Transverse colon (tissue), 4 donors: Measurements from ENCODE around the gene ATF3. TPM values are rescaled to one million over a fixed set of nuclear protein-coding genes. Genes with fewer than 3 reads are reported as not detected.

Experiments
- DNase-seq: peaks from one replicate; pipeline ENCODE4 v3.0.0-alpha.2; 2019
- H3K27ac ChIP-seq, 4 donors: fragments of 200-600 bp; sonication (generic); 2 replicates each; pipeline ENCODE4 v1.5.1; 2016 to 2018; ENCODE audit warnings: inconsistent platforms in 4 of 4
- H3K27me3 ChIP-seq: fragments of 200-600 bp; sonication (generic); 2 replicates; pipeline ENCODE4 v1.5.1; 2017; ENCODE audit warnings: inconsistent platforms
- H3K36me3 ChIP-seq, 4 donors: fragments of 200-600 bp; sonication (generic); 2 replicates each; pipeline ENCODE4 v1.5.1; 2017 to 2019; ENCODE audit warnings: inconsistent platforms in 4 of 4
- H3K4me1 ChIP-seq, 4 donors: fragments of 200-600 bp; sonication (generic); 2 replicates each; pipeline ENCODE4 v1.5.1; 2017 to 2020; ENCODE audit warnings: inconsistent platforms in 4 of 4
- H3K4me3 ChIP-seq, 4 donors: fragments of 200-600 bp; sonication (generic); 1 replicate in 1 of 4; 2 replicates in 3 of 4; pipeline versions ENCODE4 v1.5.1 to v1.6.1; 2017 to 2019; ENCODE audit warnings: inconsistent platforms in 4 of 4
- H3K9me3 ChIP-seq, 2 donors: fragments of 200-600 bp; sonication (generic); 2 replicates each; pipeline ENCODE4 v1.5.1; 2017 to 2019; ENCODE audit warnings: inconsistent platforms in 2 of 2
- CTCF ChIP-seq, 5 experiments: fragments of 200-600 bp in 3 of 5; fragments of 450-650 bp in 2 of 5; sonication (generic) in 3 of 5; IDR thresholded peaks; 1 replicate in 2 of 5; 2 replicates in 3 of 5; pipeline ENCODE4 v1.5.1; 2016 to 2017; ENCODE audit warnings: antibody characterized with exemption in 5 of 5, inconsistent platforms in 3 of 5, mild to moderate bottlenecking in 2 of 5, moderate library complexity in 1 of 5
- EP300 ChIP-seq: sonication (generic); formaldehyde crosslinking; IDR thresholded peaks from one replicate; pipeline ENCODE4 v1.6.1; 2017; ENCODE audit warnings: antibody characterized with exemption, low read depth
- POLR2A ChIP-seq: fragments of 450-650 bp; IDR thresholded peaks from one replicate; pipeline ENCODE4 v1.6.1; 2016; ENCODE audit warnings: antibody characterized with exemption, mild to moderate bottlenecking, moderate library complexity
- POLR2AphosphoS5 ChIP-seq, 3 donors: sonication (generic); formaldehyde crosslinking; IDR thresholded peaks; one replicate each; pipeline ENCODE4 v1.6.1; 2016; ENCODE audit warnings: antibody characterized with exemption in 3 of 3
- WGBS, 2 donors: methylation state at CpG; one replicate each; pipeline ENCODE4 v1.1.5; 2018; ENCODE audit warnings: low coverage in 1 of 2; 5-methylcytosine and 5-hydroxymethylcytosine counted together
- in situ Hi-C, 4 donors: fragments of 200-750 bp; cut with MboI; loops; one replicate each; pipeline versions ENCODE4 v1.15.0 to v1.15.1; 2017; ENCODE audit warnings: low sequenced_read_pairs in 3 of 4, low pct_ligation_motif_present in 1 of 4, low pct_unique_long_range_greater_than_20kb in 1 of 4
- intact Hi-C: fragments of 100-400 bp; cut with DNase I; formaldehyde crosslinking; loops from one replicate; pipeline ENCODE4 v1.15.1; 2023; ENCODE audit warnings: low total_unique reads
- total RNA-seq, 4 donors: library from RNA; depleted of rRNA; stranded (reverse); fragments of >200 nt; gene quantifications; one replicate each; pipeline ENCODE4 v1.1.0, GENCODE V29; 2016

Gene ATF3
- total RNA-seq, 4 donors from 2014 or later = 7.8 to 84.8 (median 46.1) TPM

DNA sequence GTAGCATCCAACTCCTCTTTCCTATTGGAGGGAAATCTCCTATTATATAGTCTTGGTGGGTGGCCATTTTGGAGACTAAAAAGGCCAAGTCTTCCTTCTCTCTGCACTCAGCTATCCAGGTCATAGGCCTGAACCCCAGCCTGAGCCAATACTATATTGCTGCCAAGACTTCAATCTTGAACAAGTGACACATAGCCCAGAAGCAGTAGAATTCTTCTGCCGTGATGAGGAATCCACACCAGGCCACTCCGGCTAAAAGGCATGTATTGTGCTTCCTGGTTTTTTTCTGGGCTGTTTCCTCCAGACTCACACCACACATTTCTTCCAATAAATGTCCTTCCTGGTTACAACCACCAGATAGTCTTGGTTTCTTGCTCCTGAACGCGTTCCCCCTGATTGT is 43.0 kb downstream of the ATF3 start:
- no peaks in the 10 kb centered on the region for H3K9me3 ChIP-seq
- peaks cover 3% of the 10 kb centered on the region for H3K27me3 ChIP-seq
- no peak overlapping the region for H3K27ac ChIP-seq
- intact Hi-C loops = no loop called here
- H3K36me3 ChIP-seq = no peaks in the 10 kb centered on the region
- no peak for DNase-seq
- no peak overlapping the region for H3K4me3 ChIP-seq
- no peaks in the 10 kb centered on the region for H3K4me1 ChIP-seq
- 88% methylated on average over 4 of the region's 4 CpGs; no CpG with 5 or more reads in 1 of the 2 donors for WGBS, 2 donors
- in situ Hi-C loops = loop anchor here (25.0 kb wide), 3 partner anchors 111 to 336 kb away; partner anchors contain the start of genes NSL1 (in 1 of the 4) and TATDN3 (in 1 of the 4)
- TF ChIP-seq POLR2A (no peak), POLR2AphosphoS5 (IDR thresholded peaks at IDR 0.05) (no peak), CTCF (IDR thresholded peaks at IDR 0.05) (no peak), EP300 (no peak)

DNA sequence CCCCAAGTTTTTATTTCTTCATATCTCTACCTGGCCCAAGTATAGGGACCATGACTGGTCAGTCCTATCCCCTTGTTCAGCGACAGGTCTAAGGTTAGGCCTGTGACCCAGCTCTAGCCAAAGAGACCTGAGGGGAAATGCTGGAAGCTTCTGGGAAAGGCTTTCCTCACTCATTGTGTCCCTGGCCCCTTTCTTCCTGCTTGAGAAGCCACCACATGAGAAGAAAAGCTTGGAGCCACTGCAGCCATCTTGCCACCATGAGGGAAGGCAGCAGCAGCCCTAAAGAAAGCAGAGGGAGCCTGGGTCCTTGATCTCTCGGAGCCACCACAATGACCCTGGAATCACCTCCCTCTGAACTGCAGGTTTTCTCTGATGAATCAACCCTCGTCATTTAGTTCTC is 43.4 kb downstream of the ATF3 start:
- Histone ChIP-seq H3K27me3 (peaks cover 3% of the 10 kb centered on the region), H3K9me3 (no peaks in the 10 kb centered on the region), H3K27ac (no peak overlapping the region), H3K4me3 (no peak overlapping the region), H3K4me1 (no peaks in the 10 kb centered on the region), H3K36me3 (no peaks in the 10 kb centered on the region)
- no peak for TF ChIP-seq POLR2AphosphoS5 (IDR thresholded peaks at IDR 0.05)
- TF ChIP-seq POLR2A = no peak
- no peak for TF ChIP-seq CTCF (IDR thresholded peaks at IDR 0.05)
- TF ChIP-seq EP300 = no peak
- in situ Hi-C loops = loop anchor here (25.0 kb wide), 3 partner anchors 110 to 335 kb away; partner anchors contain the start of genes NSL1 (in 1 of the 4) and TATDN3 (in 1 of the 4)
- DNase-seq = no peak
- 96 to 100% methylated on average over 2 to 3 of the region's 3 CpGs for WGBS, 2 donors
- intact Hi-C loops = no loop called here

- no peaks in the 10 kb centered on the region for H3K9me3 ChIP-seq
- no peak for DNase-seq
- no peak overlapping the region for H3K27ac ChIP-seq
- intact Hi-C loops = no loop called here
- no peak overlapping the region for H3K4me3 ChIP-seq
- 94% methylated on average over 1 of the region's 1 CpG; no CpG with 5 or more reads in 1 of the 2 donors for WGBS, 2 donors
- in situ Hi-C loops = loop anchor here (25.0 kb wide), 3 partner anchors 110 to 335 kb away; partner anchors contain the start of genes NSL1 (in 1 of the 4) and TATDN3 (in 1 of the 4)
- no peak for TF ChIP-seq POLR2A
- TF ChIP-seq CTCF (IDR thresholded peaks at IDR 0.05) = no peak
- TF ChIP-seq EP300 = no peak
- TF ChIP-seq POLR2AphosphoS5 (IDR thresholded peaks at IDR 0.05) = no peak
- H3K36me3 ChIP-seq = no peaks in the 10 kb centered on the region
- H3K4me1 ChIP-seq = no peaks in the 10 kb centered on the region
- H3K27me3 ChIP-seq = peaks cover 3% of the 10 kb centered on the region
Observed at GRCh38 chr1:212652609-212653008, 44.0 kb downstream of the ATF3 start.

DNA sequence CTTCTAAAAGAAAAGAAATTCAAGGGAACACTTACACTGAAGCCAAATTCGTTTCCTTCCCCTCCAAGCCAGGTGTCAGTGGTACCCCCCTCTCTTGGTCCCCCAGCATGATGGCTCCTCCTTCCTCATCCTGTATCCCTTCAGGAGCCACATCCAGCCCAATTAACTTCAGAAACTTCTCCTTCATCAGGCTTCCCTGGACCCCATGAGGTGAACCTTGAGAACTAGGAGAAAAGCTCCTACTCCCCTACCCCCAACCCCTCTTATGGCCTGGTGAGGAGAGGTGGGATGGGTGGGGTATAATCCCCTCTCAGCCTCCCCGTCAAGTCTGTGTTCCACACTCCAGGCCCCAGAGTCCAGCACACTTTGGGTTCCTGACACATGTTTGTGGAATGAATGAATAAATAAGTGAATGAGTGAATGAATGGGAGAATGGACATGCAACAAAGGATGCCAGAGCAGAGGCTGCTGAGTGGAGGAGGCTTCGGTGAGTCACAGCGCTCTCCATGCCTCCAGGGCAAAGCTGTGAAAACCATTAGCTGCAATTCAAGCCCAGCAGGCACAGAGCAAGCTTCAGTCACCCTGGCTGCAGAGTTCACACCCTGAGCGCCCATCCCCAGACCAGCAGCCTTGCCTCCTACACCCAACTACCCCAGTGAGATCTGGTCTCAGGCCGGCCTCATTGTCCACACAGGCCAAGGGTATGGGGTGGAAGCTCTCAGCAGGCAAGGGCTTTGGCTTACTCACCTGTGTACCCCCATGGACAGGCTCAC is 47.3 kb downstream of the ATF3 start:
- WGBS, 2 donors = 0 to 76% methylated on average over 1 to 6 of the region's 6 CpGs
- DNase-seq = no peak
- Histone ChIP-seq H3K4me1 (no peaks in the 10 kb centered on the region), H3K9me3 (no peaks in the 10 kb centered on the region), H3K27ac (no peak overlapping the region), H3K27me3 (peaks cover 3% of the 10 kb centered on the region), H3K4me3 (no peak overlapping the region), H3K36me3 (no peaks in the 10 kb centered on the region)
- intact Hi-C loops = no loop called here
- no peak for TF ChIP-seq EP300
- TF ChIP-seq POLR2A = no peak
- TF ChIP-seq CTCF (IDR thresholded peaks at IDR 0.05) = no peak
- no peak for TF ChIP-seq POLR2AphosphoS5 (IDR thresholded peaks at IDR 0.05)
- in situ Hi-C loops = loop anchor here (25.0 kb wide), 3 partner anchors 106 to 331 kb away; partner anchors contain the start of genes NSL1 (in 1 of the 4) and TATDN3 (in 1 of the 4)
